Activated naive CD4-positive, alpha-beta T cell treated with anti-CD3 and anti-CD28 coated beads, Interleukin-2, amount 50 U/mL, for 24 hours (primary cell): ENCODE measurements around the gene MEGF11.

Experiments
- H3K27ac Mint-ChIP-seq: one replicate; pipeline ENCODE4 v1.8.0; 2021; ENCODE audit warnings: mild to moderate bottlenecking, mixed read lengths
- H3K27me3 Mint-ChIP-seq: one replicate; pipeline ENCODE4 v1.8.0; 2021; ENCODE audit warnings: mixed read lengths
- H3K36me3 Mint-ChIP-seq: one replicate; pipeline ENCODE4 v1.8.0; 2021; ENCODE audit warnings: mixed read lengths
- H3K4me1 Mint-ChIP-seq: one replicate; pipeline ENCODE4 v1.8.0; 2021; ENCODE audit warnings: mixed read lengths
- H3K4me3 Mint-ChIP-seq: one replicate; pipeline ENCODE4 v1.8.0; 2021; ENCODE audit warnings: mild to moderate bottlenecking, mixed read lengths
- H3K9me3 Mint-ChIP-seq: one replicate; pipeline ENCODE4 v1.8.0; 2021; ENCODE audit warnings: mixed read lengths

MEGF11 gene

GRCh38 chr15:65917936-65918335 lies 335.6 kb downstream of the MEGF11 start:
- peaks cover 2% of the 10 kb centered on the region for H3K36me3 Mint-ChIP-seq
- peaks cover 9% of the 10 kb centered on the region for H3K4me1 Mint-ChIP-seq
- H3K4me3 Mint-ChIP-seq = no peak overlapping the region
- H3K9me3 Mint-ChIP-seq = no peaks in the 10 kb centered on the region
- H3K27ac Mint-ChIP-seq = no peak overlapping the region
- no peaks in the 10 kb centered on the region for H3K27me3 Mint-ChIP-seq

DNA sequence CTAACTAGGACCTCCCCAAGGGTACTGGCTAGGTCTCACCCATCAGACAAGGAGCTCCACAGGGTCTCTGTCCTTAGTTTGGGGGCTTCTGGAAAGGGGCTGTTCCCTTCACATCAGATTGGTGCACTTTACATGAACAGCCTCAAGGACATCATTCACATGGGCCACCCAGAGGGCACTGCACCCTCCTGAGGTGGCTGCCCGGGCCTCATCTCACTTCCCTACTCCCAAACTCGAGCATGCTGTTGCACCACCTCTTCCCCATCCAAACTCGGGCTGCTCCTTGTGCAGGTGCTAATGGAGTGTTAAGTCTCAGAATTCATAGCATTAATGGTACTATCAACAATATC lies 336.2 kb downstream of the MEGF11 start:
- no peak overlapping the region for H3K27ac Mint-ChIP-seq
- H3K4me1 Mint-ChIP-seq = peaks cover 9% of the 10 kb centered on the region

DNA sequence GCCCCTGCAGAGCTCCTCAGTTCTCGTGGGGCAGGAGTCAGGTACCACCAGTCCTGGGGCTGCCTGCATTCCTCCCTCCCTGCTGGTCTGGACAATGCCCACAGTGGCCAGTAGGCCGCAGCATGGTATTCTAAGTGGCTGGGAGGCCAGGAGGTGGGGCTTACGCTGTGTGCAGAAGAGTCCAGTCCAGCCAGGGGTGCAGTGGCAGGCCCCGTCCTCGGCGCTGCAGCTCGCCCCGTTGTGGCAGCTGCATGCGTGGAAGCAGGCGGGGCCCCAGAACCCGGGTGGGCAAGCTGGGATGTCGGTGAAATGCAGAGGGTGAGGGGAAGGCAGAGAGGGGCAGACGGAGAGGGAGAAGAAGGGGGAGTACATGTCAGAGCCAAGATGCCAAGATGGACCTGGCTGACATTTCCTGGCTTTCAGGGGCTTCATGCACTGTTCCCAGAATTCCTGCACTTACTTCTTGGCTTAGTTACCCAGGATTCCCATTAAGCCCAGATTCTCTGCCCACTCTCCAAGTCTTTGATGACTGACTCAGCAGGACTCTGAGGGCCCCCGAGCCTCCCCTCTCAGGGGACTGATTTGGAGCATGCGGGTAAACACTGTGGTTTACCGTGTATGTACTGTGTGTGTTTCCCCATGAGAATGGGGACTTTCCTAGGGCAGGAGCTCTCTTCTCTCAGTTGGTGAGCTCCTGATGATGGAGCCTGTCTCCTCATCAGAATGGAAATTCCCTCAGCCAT lies 336.7 kb downstream of the MEGF11 start:
- Mint-ChIP-seq H3K36me3 (peaks cover 2% of the 10 kb centered on the region), H3K27ac (no peak overlapping the region), H3K4me1 (peaks cover 9% of the 10 kb centered on the region), H3K4me3 (no peak overlapping the region), H3K9me3 (no peaks in the 10 kb centered on the region), H3K27me3 (no peaks in the 10 kb centered on the region)

More for the DNA sequence above, 336.2 kb downstream of the MEGF11 start:
- Mint-ChIP-seq H3K4me3 (no peak overlapping the region), H3K9me3 (no peaks in the 10 kb centered on the region), H3K36me3 (peaks cover 2% of the 10 kb centered on the region), H3K27me3 (no peaks in the 10 kb centered on the region)

DNA sequence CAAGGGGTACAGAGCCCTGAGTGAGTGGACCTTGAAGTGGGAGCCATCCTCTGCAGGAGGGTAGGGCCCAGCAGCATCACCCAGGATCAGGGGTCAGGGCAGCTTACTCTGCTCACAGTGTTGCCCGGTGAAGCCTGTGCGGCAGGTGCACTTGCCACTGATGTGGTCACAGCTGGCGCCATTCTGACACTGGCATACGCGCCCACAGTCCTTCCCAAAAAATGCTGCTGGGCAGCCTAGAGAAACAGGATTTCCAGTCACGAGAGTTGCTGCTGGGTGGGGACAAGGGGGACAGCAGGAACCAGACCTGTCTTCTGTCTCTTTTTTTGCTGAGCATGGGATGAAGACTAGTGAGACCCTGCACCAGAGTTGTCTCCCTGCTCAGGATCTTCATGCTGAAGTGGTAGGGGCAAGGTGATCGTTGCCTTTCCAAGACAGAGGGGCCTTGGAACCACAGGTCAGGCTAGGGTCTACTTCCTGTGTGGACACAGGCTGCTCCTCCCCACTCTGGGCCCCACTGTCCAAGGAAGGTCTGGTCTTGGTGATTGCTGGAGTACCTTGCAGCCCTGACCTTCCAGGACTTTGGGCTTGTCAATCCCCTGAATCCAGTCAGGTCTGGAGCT lies 337.4 kb downstream of the MEGF11 start:
- H3K4me3 Mint-ChIP-seq = no peak overlapping the region
- peaks cover 9% of the 10 kb centered on the region for H3K4me1 Mint-ChIP-seq
- no peak overlapping the region for H3K27ac Mint-ChIP-seq
- H3K36me3 Mint-ChIP-seq = peaks cover 2% of the 10 kb centered on the region
- no peaks in the 10 kb centered on the region for H3K9me3 Mint-ChIP-seq
- H3K27me3 Mint-ChIP-seq = no peaks in the 10 kb centered on the region

DNA sequence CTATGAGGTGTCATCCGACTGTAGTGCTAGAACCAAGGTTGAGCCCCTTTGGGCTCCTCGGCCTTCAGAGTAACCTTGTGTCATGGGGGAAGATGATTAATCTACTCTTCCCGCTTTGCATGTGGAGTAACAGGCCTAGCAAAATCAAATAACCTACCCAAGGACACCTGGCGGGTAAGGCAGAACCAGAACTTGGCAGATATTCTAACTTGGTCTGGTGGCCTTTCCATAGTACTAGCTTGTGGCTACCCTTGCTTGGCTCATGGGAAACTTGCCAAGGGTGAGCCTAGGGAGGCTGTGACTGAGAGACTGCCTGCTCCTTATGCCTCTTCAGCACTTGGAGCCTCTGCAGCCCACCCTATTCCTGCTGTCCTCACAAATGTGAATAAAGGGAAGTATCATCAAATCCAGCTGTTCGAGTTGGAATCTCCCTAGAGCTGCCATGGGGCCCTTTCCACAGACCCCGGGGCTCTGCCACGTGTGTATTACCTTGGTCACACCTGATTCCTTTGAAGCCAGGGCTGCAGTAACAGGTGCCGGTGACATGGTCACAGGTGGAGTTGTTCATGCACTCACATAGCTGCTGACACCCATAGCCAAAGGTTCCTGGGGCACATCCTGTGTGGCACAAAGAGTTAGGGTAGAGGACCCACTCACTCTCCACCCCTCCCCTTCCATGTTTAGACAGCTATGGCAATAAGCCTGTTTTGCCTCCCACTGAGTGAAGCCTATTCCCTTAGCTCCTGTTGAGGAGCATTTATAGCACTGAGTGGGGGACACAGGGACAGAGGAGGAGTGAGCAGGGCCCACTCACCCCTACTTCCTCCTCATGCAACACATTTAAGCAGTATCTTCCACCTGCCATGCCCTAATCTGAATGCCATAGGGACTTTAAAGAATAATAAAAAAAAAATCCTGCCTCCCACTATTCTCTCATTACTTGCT lies 338.3 kb downstream of the MEGF11 start:
- H3K9me3 Mint-ChIP-seq = no peaks in the 10 kb centered on the region
- peaks cover 2% of the 10 kb centered on the region for H3K36me3 Mint-ChIP-seq
- no peaks in the 10 kb centered on the region for H3K27me3 Mint-ChIP-seq
- H3K27ac Mint-ChIP-seq = no peak overlapping the region
- peaks cover 9% of the 10 kb centered on the region for H3K4me1 Mint-ChIP-seq
- no peak overlapping the region for H3K4me3 Mint-ChIP-seq

GRCh38 chr15:65914386-65914785 lies 339.2 kb downstream of the MEGF11 start:
- Mint-ChIP-seq H3K9me3 (no peaks in the 10 kb centered on the region), H3K4me3 (no peak overlapping the region), H3K27me3 (no peaks in the 10 kb centered on the region), H3K27ac (no peak overlapping the region), H3K36me3 (peaks cover 2% of the 10 kb centered on the region), H3K4me1 (peaks cover 9% of the 10 kb centered on the region)

- H3K4me1 Mint-ChIP-seq = peaks cover 9% of the 10 kb centered on the region
- H3K27ac Mint-ChIP-seq = no peak overlapping the region
- peaks cover 3% of the 10 kb centered on the region for H3K36me3 Mint-ChIP-seq
- no peaks in the 10 kb centered on the region for H3K9me3 Mint-ChIP-seq
- H3K27me3 Mint-ChIP-seq = no peaks in the 10 kb centered on the region
- no peak overlapping the region for H3K4me3 Mint-ChIP-seq
Measured at GRCh38 chr15:65913631-65914199, 339.8 kb downstream of the MEGF11 start.

GRCh38 chr15:65912235-65912634 lies 341.3 kb downstream of the MEGF11 start:
- Mint-ChIP-seq H3K4me3 (no peak overlapping the region), H3K36me3 (peaks cover 4% of the 10 kb centered on the region), H3K27ac (no peak overlapping the region), H3K9me3 (no peaks in the 10 kb centered on the region), H3K4me1 (peaks cover 6% of the 10 kb centered on the region), H3K27me3 (no peaks in the 10 kb centered on the region)

- H3K27ac Mint-ChIP-seq = no peak overlapping the region
- H3K4me3 Mint-ChIP-seq = no peak overlapping the region
- no peaks in the 10 kb centered on the region for H3K27me3 Mint-ChIP-seq
- no peaks in the 10 kb centered on the region for H3K9me3 Mint-ChIP-seq
- H3K4me1 Mint-ChIP-seq = no peaks in the 10 kb centered on the region
- peaks cover 4% of the 10 kb centered on the region for H3K36me3 Mint-ChIP-seq
Measured at GRCh38 chr15:65910341-65910740, 343.2 kb downstream of the MEGF11 start.

DNA sequence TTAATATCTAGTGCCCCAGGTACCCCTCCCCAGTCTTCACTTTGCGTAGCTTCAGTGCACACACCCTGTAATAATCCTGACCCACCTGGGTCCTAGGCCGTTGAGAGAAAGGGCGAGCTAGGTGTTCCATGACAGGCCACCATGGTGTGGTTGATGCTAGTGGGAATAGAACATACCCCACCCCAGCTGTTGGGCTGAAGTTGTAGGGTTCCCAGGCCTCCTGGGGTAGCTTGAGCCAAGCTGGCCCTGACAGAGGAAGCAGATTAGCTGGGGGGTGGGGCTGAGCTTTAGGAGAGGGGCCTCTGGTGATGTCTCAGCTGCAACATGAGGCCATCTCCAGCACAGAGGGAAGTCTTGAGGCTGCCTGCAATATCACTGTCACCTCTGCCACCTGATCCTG lies 343.7 kb downstream of the MEGF11 start:
- H3K27me3 Mint-ChIP-seq = no peaks in the 10 kb centered on the region
- no peak overlapping the region for H3K27ac Mint-ChIP-seq

GRCh38 chr15:65908876-65909275 lies 344.7 kb downstream of the MEGF11 start:
- Mint-ChIP-seq H3K4me1 (no peaks in the 10 kb centered on the region), H3K9me3 (no peaks in the 10 kb centered on the region), H3K27ac (no peak overlapping the region), H3K36me3 (peaks cover 3% of the 10 kb centered on the region), H3K27me3 (no peaks in the 10 kb centered on the region), H3K4me3 (no peak overlapping the region)

More for the DNA sequence above, 343.7 kb downstream of the MEGF11 start:
- H3K36me3 Mint-ChIP-seq = peaks cover 6% of the 10 kb centered on the region
- no peak overlapping the region for H3K4me3 Mint-ChIP-seq
- no peaks in the 10 kb centered on the region for H3K9me3 Mint-ChIP-seq
- H3K4me1 Mint-ChIP-seq = no peaks in the 10 kb centered on the region

DNA sequence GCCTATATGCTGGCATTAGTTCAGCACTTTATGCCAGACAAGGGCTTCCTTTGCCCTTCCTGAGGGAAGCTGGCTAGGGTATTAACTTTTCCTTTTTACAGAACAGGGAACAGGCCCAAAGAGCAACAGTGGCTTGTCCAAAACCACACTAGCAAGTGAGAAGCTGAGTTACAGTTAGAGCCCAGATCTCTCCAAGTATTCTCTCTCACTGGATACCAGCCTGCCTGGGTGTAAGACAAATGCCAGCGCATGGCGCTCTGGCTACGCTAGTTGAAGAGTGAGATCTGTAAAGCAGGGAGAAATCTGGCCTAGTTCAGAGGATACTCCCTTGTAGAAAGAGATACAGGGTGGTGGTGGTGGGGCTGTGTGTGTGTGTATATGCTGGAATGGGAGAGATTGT lies 345.9 kb downstream of the MEGF11 start:
- Mint-ChIP-seq H3K27ac (no peak overlapping the region), H3K4me1 (peaks cover 3% of the 10 kb centered on the region), H3K36me3 (peaks cover 3% of the 10 kb centered on the region), H3K27me3 (no peaks in the 10 kb centered on the region), H3K4me3 (no peak overlapping the region), H3K9me3 (no peaks in the 10 kb centered on the region)

- no peak overlapping the region for H3K4me3 Mint-ChIP-seq
- H3K27me3 Mint-ChIP-seq = no peaks in the 10 kb centered on the region
- no peaks in the 10 kb centered on the region for H3K9me3 Mint-ChIP-seq
- no peak overlapping the region for H3K27ac Mint-ChIP-seq
- H3K4me1 Mint-ChIP-seq = peaks cover 11% of the 10 kb centered on the region
- peaks cover 7% of the 10 kb centered on the region for H3K36me3 Mint-ChIP-seq
Measured at GRCh38 chr15:65906396-65906795, 347.2 kb downstream of the MEGF11 start.

- Mint-ChIP-seq H3K4me1 (peaks cover 11% of the 10 kb centered on the region), H3K9me3 (no peaks in the 10 kb centered on the region), H3K36me3 (peaks cover 12% of the 10 kb centered on the region), H3K27ac (no peak overlapping the region), H3K27me3 (no peaks in the 10 kb centered on the region), H3K4me3 (no peak overlapping the region)
Measured at GRCh38 chr15:65904301-65904700, 349.2 kb downstream of the MEGF11 start.

DNA sequence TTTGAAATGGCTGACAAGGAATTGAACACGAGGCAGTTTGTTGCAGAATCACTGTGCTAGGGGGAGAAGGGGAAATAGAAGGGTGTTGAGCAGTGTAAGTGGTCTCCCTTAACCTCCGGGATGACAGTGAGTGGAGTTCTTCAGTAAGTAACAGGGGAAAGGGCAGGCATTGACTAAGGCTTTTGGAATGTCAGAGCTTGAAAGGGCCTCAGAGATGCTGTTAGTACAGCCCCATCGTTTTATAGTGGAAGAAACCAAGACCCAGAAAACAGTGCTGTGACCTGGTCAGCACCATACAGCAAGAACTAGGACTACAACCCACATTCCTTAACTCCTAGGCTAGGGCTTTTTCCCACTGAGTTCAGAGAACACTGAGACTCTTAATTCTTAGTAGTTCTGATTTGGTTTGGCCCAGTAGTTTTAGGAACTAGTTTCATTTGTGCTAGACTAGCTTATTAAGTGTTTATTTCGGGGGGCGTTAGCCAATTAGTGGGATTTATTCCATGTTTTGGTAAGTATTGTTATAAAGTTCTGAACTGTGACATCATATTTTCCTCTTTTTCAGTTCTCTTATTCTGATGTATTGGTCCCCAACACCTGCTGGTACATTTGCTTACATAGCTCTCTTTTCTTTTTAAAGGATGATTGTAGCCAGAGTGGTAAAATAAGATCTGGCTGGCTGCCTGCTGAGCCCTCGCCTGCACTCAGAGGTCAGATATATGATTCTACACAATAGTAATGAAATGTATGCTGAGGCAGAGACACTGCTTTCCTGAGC lies 350.1 kb downstream of the MEGF11 start:
- no peak overlapping the region for H3K27ac Mint-ChIP-seq
- no peak overlapping the region for H3K4me3 Mint-ChIP-seq
- peaks cover 11% of the 10 kb centered on the region for H3K4me1 Mint-ChIP-seq
- H3K9me3 Mint-ChIP-seq = no peaks in the 10 kb centered on the region
- H3K36me3 Mint-ChIP-seq = peaks cover 10% of the 10 kb centered on the region
- no peaks in the 10 kb centered on the region for H3K27me3 Mint-ChIP-seq
